ENCODE data around the gene SYT14. TPM values are rescaled to one million over a fixed set of nuclear protein-coding genes. Genes with fewer than 3 reads are reported as not detected.
A peak's percentile ranks its signal among the peaks of the same experiment; 100 is the strongest.
"Not testable (repeated sequence)": the region's sequence is repeated elsewhere in the genome, so short reads cannot be mapped to it uniquely, and the experiment has no call there.

Gene SYT14
- total RNA-seq, 1 donor from 2014 or later: not detected

DNA sequence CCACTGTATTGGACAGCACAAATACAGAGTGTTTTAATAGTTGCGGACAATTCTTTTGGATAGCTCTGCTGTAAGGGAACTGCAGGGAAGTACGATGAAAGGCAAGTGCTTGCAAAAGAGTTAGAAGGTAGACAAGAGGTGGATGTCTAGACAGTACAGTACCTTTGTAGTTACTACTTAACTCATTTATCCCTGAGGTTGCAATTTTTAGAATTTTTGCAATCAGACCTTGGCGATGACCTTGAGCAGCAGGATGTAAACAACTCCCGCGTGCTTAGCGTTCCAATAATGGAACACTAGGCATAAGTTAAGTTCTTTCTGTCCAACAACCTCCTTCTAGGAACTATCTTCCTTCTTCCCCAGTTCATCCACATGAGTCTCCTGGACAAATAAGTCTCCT, 1.9 kb upstream of the SYT14 start:
- no peak for DNase-seq (ENCODE audit: low read depth in 2 of 2)

DNA sequence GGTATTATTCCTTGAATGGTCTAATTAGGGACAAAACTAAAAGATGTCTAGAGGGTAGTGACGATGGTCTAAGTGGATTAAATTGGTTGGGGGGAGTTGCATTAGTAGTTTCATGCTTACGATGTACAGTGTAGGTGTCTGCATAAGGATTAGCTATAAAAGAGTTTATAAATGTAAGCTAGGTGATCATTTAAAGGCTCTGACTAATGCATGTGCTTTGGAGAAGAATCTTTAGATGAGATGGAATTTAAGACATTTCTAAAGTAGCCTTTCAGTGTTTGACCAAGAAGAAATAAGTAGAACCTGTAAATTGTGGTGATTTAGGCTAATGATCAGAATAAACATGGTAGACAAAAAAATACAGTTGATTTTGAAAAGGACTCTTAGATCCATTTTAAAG, 7.4 kb downstream of the SYT14 start:
- no peak for DNase-seq (ENCODE audit: low read depth in 2 of 2)

DNA sequence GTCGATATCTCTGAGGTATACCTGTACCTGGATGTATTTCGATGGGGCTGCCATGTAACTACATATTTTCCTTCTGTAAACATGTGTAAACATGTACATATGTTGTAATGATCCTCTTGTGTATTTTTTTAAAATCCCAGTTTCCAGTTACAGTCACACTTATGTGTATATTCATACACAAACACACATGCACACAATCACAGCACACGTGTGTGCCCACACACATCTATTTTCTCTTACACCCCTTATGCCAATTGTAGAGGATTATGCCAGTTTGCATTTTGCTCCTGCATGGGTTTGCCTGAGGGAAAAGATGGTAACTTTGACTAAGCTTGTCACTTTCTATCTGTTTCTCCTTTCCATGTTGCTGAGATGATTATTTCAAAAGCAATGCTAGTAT, 10.1 kb downstream of the SYT14 start:
- no peak for DNase-seq (ENCODE audit: low read depth in 2 of 2)

DNA sequence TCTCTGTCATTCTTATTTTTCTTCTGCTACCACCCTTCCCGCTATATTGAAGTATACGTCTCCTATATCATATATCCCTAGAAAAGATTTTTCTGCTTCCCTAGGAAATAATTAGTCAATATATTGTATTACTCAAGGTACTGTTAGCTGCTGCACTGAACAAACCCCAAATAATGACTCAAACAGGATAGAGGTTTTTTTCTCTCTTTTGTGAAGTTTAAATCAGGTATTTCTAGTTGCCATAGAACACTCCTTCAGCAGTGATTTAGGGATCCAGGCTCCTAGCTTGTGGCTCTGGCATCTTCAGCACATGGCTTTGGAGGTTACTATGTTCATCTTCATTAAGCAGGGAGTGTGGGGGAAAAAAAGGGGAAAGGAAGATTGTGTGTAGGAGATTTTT, 18.1 kb downstream of the SYT14 start:
- DNase-seq (ENCODE audit: low read depth in 2 of 2): no peak

DNA sequence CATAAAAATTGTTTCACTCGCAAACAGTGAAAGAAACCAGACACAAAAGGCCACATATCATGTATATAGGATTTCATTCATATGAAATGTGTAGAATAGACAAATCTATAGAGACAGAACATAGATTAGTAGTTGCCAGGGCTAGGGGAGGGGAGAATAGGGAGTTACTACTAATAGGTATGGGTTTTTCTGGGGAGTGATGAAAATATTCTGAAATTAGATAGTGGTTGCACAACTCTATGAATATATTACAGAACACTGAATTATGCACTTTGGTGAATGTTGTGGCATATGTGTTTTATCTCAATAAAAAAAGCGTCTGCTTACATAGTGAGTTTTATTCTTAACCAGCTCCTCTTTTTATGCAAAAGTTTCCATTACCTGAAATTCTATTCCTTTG, 21.6 kb downstream of the SYT14 start:
- DNase-seq (ENCODE audit: low read depth in 2 of 2): no peak

DNA sequence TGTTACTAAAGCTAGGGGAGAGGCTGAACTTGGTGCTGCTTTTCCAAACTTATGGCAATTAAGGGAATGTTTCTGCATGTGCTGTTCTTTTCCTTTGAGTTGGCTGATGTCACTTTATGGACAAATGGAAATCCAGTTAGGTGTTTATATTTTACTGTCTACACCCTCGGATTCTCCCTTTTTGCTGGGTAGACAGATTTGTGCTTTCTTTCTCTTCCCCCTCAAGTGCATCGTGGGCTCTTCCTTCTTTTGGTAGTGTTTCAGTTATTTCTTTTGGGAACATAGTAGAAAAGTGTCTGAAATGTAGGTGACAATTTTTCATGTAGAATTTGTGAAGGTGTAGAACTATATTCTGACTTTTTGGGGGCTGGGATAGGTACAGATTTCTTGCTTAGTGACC, 22.9 kb downstream of the SYT14 start:
- DNase-seq (ENCODE audit: low read depth in 2 of 2): no peak

DNA sequence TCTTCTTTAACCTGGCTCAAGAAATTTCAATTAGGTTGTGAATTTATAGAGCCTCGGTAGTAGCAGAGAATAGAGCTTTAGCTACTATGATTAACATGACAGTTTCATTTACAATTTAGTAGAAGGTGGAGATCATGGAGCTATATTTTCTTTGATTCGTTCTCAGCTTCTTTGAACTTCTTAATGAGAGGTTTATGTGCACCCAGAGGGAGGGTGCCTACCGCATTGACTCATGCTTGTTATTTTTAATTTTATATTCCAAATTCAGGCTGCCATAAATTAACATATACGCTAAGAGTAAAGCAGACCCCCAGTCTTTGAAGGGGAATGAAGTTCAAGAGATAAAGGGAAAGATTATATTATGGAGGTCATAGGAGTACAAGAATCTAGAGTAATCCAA, 24.4 kb downstream of the SYT14 start:
- no peak for DNase-seq (ENCODE audit: low read depth in 2 of 2)

DNA sequence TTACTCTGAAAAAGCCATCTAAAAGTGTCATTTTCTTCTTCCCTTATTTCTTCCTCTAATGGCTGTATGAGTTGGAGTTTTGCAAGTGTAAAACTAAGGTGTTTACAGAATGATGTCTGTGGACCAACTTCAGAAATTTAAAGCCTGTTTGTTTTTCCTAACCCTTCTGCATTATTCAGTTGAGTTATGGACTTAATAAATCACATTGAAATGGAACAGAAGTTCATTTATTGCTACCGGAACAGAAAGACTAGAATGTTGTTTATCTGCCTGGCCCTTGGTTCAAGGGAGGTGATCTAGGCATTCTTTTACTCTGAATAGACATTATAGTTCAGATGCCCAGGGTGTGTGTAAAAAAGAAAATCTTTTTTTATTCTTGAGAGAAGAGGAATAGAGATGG, 24.8 kb downstream of the SYT14 start:
- no peak for DNase-seq (ENCODE audit: low read depth in 2 of 2)

DNA sequence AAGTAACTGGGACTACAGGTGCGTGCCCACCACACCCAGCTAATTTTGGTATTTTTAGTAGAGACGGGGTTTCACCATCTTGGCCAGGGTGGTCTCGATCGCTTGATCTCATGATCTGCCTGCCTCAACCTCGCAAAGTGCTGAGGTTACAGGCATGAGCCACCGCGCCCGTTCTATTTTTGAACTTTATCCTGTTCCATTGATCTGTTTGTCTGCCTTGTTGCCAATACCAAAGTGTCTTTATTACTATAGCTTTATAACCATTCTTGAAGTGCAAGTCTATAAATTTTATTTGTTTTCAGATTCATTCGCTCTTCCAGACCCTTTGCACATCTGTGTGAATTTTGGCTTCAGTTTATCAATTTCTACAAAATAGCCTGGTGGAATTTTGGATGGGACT, 28.0 kb downstream of the SYT14 start:
- DNase-seq (ENCODE audit: low read depth in 2 of 2): no peak

DNA sequence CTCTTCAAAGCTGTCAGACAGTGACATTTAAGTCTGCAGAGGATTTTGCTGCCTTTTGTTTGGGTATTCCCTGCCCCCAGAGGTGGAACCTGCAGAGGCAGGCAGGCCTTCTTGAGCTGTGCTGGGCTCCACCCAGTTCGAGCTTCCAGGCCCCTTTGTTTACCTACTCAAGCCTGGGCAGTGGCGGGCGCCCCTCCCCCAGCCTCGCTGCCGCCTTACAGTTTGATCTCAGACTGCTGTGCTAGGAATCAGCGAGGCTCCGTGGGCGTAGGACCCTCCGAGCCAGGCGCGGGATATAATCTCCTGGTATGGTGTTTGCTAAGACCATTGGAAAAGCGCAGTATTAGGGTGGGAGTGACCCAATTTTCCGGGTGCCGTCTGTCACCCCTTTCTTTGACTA, 40.7 kb downstream of the SYT14 start:
- DNase-seq (ENCODE audit: low read depth in 2 of 2): not testable (repeated sequence)

DNA sequence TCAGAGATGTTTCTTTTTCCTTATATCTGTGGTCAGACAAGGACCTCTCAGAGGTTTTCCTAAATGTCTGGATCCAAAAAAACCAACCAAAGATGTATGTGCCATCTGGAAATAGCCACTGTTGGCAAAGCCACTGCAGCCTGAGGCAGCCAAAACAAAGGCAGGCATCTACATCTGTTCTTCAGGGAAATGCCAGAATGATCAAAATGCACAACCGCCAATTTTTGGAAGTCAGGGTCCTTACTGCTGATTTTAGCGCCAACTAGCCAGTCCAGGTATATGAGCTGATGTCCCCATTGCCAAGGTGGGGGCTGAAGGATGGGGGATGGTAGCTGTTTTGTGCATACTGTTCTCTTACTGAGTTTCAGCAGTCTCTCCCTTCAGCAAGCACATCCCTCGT, 45.9 kb downstream of the SYT14 start:
- DNase-seq (ENCODE audit: low read depth in 2 of 2): no peak

DNA sequence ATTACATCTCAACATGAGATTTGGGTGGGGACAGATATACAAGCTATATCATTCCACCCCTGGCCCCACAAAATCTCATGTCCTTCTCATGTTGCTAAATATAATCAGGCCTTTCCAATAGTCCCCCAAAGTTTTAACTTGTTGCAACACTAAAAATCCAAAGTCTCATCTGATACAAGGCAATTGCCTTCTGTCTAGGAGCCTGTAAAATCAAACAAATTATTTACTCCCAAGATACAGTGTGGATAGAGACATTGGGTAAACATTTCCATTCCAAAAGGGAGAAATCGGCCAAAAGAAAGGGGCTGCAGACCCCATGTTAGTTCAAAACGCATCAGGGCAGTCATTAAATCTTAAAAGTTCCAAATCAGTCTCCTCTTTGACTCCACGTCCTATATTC, 47.0 kb downstream of the SYT14 start:
- no peak for DNase-seq (ENCODE audit: low read depth in 2 of 2)

DNA sequence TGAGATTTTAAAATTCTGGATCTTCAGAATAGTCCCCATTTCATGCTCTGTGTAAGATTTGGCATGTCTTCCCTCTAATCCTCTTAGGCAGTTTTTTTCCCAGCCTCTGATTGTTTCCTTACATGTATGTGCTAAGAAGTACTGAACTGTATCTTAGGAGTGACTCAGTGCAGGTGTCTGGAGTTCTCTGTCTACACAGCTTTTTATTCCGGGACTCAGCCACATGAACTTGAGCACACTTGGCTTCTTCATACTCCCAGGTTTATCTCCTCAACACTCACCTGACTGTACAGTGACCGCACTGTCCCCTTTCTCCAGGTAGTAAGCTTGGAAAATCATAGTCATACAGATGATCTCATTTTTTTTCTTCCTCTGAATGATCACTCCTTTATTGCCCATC, 50.7 kb downstream of the SYT14 start:
- peak in 1 of 2 donors; percentile 19 for DNase-seq (ENCODE audit: low read depth in 2 of 2)

DNA sequence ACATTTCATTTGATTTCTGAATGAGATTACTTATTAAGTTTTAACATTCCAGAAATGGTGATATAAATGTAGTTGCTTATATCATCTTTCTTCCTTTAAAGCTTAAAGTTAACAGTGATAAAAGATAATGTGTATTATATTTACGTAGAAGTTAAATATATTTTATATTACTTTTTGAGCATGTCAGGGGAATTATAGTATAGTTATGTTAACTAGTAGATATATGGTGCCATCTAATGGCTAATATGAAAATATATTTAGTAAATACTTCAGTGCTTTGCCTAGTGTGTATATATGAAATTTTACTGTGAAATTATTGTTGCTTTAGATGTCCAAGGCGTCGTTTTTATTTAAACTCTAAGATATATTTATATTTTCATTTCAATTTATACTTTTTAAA, 51.5 kb downstream of the SYT14 start:
- peak; percentile 25 to 39 for DNase-seq (ENCODE audit: low read depth in 2 of 2)

DNA sequence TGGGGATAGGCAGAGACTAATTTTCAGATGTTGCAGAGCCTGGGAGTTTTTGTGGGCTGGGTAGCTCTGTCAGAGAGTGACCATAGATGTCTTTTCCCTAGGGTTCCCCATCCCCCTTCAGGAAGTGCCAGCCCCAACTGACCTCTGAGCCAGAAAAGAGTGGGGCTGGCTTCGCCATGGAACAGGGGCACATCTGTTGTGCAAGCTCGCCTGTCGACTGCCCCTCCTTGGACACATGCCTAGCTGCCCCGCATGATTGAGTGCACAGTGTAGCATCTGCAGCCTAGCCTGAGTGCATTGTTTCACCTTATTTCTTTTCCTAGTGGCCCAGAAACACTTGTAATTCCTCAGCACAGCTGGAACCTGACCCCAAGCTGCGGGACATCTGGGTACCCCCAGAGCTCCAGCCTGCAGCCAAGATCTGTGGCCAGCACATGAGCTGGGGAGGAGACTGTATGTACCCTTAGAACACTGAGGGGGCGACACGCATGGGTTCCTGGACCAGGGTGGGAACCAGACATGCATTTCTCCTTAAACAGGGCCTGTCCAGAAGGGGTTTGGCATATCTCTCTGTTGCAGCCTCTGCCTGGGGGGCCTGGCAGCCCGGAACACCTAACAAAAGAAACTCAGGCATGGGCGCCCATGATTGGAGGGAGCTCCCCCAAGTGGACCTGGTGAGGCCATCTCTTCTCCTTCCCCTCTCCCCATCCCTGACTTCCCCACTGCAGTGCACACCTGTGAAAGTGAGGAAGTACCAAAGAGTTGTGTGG, 55.2 kb downstream of the SYT14 start:
- DNase-seq (ENCODE audit: low read depth in 2 of 2): no peak

DNA sequence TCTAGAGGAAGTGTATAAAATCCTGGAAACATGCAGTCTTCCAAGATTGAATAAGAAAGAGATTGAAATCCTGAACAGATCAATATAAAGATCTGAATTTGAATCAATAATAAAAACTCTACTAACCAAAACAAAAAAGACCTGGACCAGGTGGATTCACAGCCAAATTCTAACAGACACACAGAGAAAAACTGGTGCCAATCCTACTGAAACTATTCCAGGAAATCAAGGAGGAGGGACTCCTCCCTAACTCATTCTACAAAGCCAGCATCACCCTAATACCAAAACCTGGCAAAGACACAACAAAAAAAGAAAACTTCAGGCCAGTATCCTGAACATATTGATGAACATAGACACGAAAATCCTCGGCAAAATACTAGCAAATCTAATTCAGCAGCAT, 58.3 kb downstream of the SYT14 start:
- DNase-seq (ENCODE audit: low read depth in 2 of 2): no peak

DNA sequence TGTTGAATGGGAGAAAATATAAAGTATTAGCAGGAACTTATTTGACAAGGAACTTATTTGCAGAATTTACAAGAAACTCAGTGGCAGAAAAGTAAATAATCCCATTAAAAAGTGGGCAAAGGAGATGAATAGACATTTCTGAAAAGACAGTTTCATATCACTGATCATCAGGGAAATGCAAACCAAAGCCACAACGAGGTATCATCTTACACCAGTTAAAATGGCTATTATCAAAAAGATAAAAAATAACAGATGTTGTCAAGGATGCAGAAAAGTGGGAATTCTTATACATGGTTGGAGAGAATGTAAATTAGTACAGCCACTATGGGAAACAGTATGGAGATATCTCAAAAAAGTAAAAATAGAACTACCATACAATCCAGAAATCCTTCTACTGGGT, 61.0 kb downstream of the SYT14 start:
- no peak for DNase-seq (ENCODE audit: low read depth in 2 of 2)

DNA sequence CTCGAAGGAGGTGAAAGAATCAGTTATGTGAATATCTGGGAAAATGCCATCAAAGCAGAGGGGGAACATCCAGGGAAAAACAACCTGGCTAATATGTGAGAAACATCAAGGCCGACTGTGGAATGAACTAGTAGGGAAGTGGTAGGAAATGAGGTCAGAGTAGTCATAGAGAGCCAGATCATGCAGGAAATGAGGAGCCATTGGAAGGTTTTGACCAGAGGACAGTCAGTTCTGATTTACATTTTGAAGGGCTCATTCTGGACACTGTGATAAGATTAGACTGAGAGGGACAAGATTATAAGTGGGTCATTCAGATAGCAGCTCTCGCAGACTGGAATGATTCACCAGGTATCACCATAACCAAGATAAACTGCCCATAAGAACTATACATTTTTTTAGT, 63.7 kb downstream of the SYT14 start:
- peak; percentile 26 to 75 for DNase-seq (ENCODE audit: low read depth in 2 of 2)

DNA sequence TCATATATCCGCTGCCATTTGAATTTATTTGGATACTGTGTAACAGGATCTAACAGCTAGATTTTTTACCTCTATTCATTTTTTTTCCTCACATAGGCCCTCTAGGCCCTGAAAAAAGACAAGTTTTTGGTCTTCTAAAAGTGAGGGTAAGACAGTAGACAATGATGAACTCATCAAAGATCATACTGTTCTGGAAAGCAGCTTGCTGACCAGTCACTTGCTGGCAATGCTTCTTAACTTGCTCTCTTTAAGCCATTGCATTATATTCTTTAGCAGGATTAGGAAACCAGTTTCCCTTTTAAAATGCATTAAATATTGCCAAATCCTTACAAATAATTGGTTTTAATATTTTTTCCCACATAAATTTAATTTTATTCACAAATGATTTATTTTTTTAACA, 65.5 kb downstream of the SYT14 start:
- no peak for DNase-seq (ENCODE audit: low read depth in 2 of 2)

DNA sequence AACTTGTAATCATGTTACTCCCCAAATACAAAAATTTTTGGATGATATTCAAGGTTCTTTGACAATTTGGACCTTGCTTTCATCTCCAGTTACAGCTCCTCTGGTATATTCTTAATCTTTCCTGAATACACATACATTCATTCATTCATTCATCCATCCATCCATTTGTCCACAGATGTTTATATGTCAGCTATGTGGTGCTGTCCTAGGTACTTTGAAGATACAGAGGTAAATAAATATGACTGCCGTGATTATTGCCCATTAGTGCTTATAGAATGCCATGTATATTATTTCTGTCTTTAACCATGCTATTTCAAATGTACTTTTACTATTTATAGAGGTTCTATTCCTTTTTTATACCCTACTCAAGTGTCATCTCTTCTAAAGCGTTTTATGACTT, 72.1 kb downstream of the SYT14 start:
- DNase-seq (ENCODE audit: low read depth in 2 of 2): no peak

DNA sequence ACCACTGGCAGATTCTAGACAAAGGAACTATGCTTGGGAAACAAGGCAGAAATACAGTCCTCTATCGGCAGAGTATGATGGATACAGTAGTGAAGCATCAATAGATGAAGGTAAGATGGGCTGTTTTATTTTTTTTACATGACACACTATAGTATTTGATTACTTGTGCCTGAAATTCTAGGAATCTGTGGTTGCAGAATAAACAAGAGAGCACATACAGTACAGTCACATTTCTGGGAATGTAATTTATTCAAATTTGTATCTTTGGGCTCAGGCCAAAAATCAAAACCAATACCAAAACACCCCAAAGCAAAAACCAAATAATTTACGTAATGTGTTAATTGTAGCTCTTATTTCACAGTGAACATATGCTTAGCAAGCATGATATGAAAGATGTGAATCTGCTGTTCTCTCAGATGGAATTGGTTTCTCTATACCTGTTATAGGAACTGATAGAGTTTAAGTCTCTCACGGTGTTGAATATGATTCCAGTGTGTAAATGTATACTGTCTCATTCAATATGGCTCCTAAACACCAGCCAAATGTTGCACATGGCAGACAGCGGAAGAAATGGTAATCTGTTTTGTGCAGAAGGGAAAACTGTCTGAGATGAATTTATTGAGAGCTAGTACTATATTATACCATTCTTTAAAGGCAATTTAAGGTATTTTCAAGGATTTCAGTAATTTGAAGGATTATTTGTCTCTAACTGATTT, 83.3 kb downstream of the SYT14 start:
- DNase-seq (ENCODE audit: low read depth in 2 of 2): no peak

DNA sequence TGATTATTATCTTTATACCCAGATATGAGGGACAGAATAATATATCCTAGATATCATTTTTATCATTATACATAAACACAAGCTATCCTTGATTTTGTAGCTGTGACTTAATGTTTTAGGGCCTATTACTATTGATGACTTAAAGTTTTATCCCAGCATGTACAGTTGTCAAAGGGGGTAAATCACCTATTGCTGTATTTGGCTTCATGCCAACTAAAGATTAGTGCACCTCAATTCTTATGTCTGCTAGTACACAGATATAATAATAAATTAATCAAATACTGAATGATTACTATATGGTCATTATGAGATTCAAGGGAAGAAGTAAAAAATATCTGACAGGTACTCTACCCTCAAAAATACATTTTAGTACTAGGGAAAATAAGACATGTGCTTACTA, 84.0 kb downstream of the SYT14 start:
- no peak for DNase-seq (ENCODE audit: low read depth in 2 of 2)

DNA sequence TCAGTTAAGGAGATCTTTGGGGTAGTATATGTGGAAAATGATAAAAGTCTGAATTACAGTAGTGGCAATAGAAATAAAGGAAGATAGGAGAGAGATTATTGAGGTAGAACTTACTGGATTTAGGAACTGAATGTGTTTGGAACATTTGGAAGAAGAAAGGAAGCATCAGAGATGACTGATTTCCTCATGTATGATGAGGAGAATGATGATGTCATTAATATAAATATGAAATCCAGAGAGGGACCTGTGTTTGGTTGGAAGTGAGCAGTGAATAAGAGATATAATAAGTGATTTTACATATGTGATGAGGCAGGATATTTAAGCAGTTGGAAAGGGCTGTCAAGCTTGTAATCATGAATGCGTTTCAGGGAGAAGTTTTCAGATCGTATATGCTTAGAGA, 86.3 kb downstream of the SYT14 start:
- DNase-seq (ENCODE audit: low read depth in 2 of 2): peak in 1 of 2 donors; percentile 3
